NCI-H1930 (cell line): Measurements from ENCODE around the gene HAPSTR1.
"Not testable (repeated sequence)": the region's sequence is repeated elsewhere in the genome, so short reads cannot be mapped to it uniquely, and the experiment has no call there.

ENCODE experiments used
- DNase-seq, 2 experiments: peaks; one replicate each; lab custom pipeline; 2025; lab: John Stamatoyannopoulos, UW

HAPSTR1 gene, protein sequence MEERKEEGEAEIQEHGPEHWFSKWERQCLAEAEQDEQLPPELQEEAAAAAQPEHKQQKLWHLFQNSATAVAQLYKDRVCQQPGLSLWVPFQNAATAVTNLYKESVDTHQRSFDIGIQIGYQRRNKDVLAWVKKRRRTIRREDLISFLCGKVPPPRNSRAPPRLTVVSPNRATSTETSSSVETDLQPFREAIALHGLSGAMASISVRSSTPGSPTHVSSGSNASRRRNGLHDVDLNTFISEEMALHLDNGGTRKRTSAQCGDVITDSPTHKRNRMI

DNA sequence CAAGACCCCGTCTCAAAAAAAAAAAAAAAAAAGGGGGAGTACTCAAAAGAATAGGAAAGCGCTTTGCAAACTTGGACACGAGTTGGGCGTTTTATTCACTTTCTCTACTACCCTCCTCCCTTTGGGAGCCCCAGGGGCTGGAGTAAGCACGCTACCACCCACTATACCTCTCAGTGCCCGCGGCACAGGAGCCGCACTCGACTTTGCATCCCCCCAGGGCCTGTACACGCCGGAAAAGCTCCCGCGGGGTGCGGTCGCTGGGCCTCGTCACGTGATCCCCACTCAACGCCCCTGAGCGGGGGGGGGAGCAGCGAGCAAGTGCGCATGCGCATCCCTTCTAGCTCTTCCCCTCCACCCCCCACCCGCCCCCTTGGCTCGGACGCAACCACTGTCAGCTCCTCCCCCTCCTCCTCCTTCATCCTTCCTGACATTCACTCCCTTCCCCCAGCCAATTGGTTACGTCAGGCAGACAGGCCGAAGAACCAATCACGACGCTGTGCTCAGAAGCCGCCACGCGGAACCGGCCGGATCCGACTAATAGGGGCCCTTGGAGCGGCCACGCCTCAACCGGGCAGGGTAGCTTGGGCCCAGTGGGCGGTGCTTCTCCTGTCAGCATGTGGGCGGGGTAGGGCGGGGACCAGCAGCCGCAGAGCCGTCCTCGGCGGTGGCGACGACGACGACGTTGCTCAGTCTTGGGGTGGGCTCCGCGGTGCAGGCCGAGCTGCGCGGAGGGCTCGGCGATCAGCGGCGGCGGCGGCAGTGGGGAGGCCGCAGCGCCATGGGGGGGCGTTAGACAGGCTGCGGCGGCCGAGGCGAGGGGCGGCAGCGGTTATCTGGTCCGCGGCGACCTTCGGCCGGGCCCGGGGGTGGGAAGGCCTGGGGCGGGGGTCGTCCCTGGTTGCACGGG lies at the start of gene HAPSTR1:
TSS of gene HAPSTR1 (plus strand) at position 685 of the 907 bp plus-strand sequence. CDS start 401 bp downstream, outside the sequence.
- DNase-seq: peak; percentile 100

DNA sequence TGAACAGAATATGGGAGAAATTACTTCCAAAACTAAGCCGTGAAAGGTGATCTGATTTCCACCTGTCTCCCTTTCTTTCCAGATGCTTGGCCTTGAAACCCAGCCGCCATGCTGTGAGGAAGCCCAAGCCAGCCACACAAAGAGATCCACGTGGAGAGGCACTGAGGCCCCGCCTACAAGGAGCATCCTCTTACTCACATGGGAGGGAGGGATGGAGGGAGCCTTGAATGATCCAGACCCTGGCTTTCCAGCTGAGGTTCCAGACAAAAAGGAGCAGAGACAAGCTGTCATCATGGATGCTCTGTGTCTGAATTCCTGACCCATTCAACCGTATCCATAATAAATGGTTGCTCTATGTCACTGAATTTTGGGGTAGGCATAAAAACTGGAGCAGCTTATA lies 48.9 kb upstream of the HAPSTR1 start:
- DNase-seq: no peak

DNA sequence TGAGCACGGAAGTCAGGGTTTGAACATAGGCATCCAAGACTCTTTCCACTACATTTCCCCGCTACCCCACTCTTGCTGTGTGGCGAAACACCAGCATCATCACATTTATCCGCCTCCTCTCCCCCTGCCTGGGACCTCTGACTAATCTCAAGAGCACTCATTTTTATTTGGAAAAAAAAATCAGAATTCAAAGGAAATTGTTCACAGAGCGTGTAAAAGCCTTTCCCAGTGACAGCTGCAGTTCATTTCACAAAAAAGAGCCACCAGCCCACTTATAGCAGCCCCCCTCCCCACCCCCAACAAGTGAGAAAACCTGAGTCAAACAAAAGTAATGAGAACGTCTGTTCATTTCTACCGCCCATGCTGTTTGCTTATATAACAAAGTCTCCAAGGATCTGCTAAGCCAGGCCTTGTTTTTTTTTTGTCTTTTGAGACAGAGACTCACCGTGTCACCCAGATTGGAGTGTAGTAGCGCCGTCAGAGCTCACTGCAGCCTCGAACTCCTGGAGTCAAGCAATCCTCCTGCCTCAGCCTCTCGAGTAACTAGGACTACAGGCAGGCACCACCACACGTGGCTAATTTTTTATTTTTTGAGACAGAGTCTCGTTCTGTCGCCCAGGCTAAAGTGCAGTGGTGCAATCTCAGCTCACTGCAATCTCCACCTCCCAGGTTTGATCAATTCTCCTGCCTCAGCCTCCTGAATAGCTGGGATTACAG lies 48.3 kb upstream of the HAPSTR1 start:
- no peak for DNase-seq

DNA sequence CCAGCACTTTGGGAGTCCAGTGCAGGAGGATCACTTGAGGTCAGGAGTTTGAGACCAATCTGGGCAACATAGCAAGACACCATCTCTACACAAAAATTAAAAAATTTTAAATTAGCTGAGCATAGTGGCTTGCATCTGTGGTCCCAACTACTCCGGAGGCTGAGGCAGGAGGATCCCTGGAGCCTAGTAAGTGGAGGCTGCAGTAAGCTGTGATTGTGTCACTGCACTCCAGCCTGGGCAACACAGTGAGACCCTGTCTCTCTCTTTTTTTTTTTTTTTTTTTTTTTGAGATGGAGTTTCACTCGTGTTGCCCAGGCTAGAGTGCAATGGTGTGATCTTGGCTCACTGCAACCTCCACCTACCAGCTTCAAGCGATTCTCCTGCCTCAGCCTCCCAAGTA lies 45.9 kb upstream of the HAPSTR1 start:
- DNase-seq: not testable (repeated sequence)

DNA sequence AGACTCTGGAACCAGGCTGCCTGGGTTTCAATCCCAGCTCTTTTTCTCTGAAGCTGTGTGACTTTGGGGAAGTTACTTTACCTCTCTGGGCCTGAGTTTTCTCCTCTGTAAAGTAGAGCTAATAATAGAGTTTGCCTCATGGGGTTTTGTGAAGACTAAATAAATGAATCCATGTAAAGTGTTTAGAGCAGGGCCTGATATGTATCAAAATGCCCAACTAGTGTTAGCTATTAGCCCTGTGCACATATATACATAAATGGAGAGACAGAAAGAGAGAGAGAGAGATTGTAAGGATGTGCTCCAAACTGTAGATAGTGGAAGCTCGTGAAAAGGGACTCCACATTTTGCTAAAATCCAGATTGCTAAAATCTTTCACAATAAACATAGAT lies 44.8 kb upstream of the HAPSTR1 start:
- DNase-seq: no peak

DNA sequence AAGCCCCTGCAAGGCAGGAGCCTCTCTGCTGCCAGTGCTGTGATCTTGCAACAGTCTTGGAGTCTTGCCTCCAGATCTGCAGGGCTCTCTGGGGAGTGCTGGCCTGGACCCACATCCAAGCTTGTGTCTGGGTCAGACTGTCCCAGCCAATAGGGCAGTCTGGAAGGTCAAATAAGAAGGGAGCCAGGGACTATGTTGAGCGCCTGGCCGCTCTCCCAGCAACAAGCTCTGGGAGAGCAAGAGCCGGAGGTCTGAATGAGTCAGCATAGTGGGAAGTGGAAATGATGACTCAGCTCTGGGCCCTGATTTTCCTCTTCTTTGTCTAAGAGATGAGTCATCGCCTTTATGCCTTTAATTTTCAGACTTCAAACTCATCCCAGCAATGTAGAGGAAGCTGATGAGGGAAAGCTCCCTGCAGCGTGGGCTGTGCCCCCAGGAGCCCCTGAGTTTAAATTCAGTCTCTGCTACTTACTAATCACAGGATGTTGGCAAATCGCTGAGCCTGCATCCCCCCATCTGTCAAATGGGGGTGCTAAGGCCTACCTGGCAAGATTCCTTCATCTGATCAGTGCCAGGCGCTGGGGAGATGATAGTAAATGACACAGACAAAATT lies 43.6 kb upstream of the HAPSTR1 start:
- DNase-seq: peak; percentile 35 to 42

DNA sequence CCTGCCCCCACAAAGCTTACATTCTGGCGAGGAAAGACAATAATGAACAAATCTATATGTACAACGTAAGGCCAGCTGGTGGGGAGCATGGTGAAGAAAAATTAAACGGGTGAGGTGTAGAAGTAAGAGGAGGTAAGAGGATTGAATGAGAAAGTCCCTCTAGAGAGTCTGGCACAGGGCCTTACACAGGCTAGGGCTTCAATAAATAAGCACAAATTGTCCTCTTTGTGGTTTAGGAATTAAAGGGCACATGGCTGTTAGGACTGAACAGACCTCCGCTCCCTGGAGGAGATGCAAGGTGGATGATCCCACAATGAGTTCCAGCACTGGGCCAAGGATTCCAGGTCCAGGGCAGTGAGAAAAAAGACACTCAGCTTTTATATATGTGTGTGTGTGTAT lies 43.1 kb upstream of the HAPSTR1 start:
- no peak for DNase-seq

DNA sequence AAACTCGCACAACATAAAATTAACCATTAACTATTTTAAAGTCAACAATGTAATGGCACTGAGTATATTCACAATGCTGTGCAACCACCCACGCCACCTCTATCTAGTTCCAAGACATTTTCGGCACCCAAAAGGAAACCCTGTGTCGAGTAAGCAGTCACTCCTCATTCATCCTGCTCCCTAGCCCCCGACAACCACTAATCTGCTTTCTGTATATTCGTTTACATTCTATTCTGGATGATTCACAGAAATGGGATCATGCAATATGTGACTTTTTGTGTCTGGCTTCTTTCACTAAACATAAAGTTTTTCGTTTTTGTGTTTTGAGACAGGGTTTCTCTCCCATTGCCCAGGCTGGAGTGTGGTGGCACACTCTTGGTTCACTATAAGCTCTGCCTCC lies 42.2 kb upstream of the HAPSTR1 start:
- DNase-seq: no peak

DNA sequence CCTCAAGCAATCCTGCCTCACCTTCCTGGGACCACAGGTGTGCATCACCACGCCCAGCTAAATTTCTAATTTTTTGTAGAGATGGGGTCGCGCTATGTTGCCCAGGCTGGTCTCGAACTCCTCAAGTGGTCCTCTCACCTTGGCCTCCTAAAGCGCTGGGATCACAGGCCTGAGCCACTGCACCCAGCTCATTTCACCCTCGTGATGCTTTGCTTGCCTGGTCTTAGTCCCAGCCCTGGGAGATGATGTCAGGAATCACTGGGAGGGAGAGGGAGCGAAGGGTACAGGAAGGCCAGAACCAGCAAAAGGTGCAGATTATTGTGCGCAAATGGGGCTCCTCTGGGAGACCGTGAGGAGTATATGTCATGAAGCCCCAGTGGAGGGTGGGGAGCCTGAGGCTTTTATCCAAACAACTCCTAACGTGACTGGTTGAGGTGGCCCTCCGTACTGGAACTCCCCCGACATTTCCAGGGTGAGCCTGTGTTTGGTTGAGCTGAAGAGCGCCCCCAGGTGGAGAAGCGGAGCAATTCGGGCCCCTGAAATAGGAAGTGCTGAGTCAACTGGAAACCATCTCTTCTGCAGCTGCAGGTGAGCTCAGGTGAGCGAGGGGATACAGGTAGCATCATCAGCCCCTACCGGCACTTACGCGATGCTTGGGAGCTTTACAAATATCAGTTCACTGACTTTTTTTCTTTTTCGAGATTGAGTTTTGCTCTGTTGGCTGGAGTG lies 41.2 kb upstream of the HAPSTR1 start:
- peak in 1 of 2 experiments; percentile 32 for DNase-seq

DNA sequence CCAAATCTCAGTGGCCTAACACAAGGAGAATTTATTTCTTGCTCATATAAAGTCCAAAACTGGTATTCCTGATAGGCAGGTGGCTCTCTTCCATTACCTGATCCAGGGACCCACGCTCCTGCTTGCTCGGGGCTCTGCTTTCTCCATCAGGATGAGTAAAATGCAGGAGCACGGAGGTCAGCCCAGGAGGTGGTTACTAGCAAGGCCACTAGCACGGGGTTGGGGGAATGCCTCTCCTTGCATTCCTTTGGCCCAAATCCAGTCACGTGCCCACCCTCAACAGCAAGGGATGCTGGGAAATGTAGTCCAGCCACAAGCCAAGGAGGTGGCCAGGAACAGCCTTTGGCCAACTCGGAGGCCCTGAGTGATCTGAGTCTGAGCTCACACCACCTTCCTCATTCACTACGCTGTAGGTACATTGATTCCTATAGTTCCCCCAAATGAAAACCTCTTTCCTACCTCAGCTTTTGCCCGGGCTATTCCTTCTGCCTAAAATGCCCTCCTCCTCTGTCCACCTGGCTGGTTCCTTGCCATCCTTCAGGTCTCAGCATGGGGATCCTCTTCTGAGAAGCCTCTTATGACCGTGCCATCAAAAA lies 38.3 kb upstream of the HAPSTR1 start:
- DNase-seq: peak; percentile 66 to 69

DNA sequence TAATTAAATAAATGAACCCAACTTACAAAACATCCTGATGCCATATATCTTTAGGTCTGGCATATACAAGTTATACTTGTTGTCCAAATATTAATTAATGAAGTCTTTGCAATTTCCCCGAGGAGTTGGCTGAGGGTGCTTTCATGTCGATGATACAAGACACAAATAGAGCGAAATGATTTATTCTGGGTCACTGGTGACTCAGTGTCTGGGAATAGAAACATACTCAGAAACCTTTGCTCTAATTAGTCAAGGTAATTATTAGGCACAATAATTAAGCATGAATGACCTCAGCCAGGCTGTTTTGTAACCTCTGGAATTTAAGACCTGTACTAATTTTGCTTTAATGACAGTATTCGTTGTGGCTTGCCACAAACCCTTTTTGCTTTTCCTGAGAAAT lies 37.0 kb upstream of the HAPSTR1 start:
- DNase-seq: no peak

DNA sequence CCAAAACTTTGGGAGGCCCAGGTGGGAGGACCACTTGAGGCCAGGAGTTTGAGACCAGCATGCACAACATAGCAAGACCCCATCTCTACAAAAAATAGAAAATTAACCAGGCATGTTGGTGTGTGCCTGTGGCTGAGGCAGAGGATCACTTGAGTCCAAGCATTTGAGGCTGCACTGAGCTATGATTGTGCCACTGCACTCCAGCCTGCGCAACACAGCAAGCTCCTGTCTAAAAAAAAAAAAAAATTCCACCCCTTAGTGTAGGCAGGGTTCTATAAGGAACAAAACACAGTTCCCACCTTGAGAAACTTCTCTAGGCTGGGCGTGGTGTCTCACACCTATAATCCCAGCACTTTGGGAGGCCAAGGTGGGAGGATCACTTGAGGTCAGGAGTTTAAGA lies 36.3 kb upstream of the HAPSTR1 start:
- no peak for DNase-seq

DNA sequence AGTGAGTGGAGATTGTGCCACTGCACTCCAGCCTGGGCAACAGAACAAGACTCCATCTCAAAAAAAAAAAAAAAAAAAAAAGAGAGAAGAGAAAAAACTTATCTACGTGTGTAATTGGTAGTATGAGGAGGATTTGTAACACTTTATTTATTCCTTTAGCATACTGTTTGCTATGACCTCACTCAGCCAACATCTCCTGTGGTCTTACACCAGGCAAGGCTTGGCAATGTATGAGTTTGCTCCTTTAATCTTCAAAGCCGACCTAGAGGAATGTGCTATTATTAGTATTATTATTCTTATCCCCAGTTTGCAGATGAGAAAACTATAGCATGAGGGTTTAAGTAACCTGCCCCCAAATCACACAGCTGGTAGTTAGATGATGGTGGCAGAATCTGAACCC lies 35.8 kb upstream of the HAPSTR1 start:
- DNase-seq: no peak

DNA sequence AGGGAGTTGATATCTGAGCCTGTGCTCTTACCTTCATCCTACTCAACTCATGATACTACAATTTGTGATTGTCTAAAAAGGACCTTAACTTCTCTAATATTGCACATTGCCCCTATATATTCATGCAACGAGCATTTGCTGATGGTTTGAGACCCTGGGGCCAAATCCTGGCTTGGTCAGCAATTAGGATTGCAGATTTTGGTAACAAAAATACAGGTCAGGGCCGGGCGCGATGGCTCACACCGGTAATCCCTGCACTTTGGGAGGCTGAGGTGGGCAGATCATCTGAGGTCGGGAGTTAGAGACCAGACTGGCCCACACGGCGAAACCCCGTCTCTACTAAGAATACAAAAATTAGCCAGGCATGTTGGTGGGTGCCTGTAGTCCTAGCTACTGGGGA lies 35.4 kb upstream of the HAPSTR1 start:
- DNase-seq: no peak

DNA sequence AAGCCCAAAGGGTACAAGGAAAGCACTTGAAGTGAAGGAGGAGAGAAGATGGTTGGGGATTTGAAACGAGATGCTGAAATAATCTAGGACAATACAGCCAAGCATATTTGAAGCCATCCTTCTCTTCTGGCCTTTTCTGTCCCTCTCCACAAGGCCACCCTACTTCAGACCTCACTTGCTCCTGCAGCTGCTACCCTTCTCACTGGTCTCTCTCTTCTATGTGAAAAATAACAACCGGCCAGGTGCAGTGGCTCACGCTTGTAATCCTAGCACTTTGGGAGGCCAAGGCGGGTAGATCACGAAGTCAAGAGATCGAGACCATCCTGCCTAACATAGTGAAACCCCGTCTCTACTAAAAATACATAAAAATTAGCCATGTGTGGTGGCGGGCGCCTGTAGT lies 33.2 kb upstream of the HAPSTR1 start:
- DNase-seq: no peak

DNA sequence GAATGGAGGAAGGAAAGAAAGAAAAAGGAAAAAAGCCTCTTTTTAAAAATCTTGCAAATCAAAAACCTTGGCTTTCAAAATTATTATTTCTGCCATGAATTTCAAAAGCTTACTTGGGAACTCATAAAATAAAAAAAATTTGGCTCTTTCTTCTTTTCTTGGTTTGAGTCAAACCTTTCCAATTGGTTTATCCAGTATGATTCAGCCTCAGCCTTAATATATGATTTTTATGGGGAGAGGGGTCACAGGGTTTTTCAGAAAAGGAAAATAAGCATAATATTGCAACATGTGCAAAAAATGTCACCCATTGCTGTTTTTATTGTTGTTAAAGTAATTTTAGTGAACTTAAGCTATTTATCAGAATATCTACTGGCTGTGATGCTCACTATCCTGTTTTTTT lies 31.2 kb upstream of the HAPSTR1 start:
- DNase-seq: no peak

DNA sequence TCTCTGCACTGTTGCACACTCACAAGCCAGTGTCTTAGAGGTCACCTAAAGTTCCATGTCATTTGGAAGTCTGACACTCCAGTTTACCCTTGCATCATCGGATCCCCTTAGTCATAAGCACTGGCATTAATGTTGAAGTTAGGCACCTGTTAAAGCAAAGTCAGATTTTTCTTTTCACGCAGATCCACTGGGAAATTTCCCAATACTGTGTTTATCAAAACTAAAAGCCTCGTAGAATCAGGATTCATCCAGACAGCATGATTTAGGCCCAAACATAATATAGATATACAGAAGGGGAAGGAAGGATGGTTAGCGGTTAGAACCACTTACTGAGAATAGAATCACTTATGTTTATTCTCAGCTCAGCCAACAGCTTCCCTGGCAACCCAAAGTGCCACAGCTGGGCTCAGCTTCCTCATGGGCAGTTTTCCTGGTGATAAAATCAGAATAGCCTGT lies 30.1 kb upstream of the HAPSTR1 start:
- DNase-seq: no peak

DNA sequence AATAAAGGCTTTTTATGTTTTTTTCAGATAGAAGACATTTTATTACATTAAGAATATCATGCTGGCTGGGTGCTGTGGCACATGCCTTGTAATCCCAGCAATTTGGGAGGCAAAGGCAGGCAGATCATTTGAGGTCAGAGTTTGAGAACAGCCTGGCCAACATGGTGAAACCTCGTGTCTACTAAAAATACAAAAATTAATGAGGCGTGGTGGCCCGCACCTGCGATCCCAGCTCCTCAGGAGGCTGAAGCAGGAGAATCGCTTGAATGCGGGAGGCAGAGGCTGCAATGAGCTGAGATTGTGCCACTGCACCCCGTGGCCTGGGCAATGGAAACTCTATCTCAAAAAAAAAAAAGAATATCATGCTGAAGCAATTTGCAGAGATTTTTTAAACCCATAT lies 29.1 kb upstream of the HAPSTR1 start:
- no peak for DNase-seq

DNA sequence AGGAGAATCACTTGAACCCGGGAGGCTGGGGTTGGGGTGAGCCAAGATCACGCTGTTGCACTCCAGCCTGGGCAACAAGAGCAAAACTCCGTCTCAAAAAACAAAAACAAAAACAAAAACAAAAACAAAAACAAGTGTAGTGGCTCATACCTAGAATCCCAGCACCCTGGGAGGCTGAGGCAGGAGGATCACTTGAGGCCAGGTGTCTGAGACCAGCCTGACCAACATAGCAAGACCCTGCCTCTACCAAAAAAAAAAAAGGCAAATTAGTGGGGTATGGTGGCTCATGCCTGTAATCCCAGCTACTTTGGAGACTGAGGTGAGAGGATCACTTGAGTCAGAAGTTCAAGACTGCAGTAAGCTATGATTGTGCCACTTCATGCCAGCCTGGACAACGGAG lies 26.4 kb upstream of the HAPSTR1 start:
- DNase-seq: no peak

DNA sequence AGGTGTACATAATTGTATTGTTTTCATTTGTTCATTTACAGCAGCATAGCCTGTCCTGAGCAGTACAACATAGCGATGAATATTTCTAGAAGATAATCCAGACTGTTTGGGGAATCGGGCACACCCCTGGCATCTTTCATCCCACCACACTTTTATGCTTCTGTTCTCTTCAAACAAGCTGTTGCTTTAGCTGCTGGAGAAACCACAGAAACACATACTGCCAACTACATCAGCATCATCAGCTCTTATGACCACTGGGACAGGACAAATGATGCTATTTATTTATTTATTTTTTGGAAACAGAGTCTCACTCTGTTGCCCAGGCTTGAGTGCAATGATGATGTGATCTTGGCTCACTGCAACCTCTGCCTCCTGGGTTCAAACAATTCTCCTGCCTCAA lies 22.6 kb upstream of the HAPSTR1 start:
- no peak for DNase-seq

DNA sequence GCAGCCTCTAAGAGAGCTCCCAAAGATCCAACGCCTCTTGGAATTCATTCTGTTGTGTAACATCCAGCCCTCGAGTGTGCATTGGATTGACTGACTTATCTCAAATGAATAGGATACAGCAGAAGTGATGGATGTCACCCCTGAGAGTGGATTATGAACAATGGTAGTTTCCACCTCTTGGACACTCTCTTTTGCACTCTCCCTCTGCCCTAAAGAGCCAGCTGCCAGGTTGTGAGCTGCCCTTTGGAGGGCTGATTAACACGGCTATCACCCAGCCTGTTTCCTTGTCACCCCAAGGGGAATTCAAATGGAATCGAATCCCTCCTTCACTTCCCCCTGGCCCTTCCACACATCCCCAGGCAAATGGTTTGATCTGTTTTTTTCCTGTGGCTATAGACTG lies 21.2 kb upstream of the HAPSTR1 start:
- DNase-seq: no peak
